ENCODE measurements around the gene UTP25. TPM values are rescaled to one million over a fixed set of nuclear protein-coding genes. Genes with fewer than 3 reads are reported as not detected.
A peak's percentile ranks its signal among the peaks of the same experiment; 100 is the strongest.

The UTP25 gene
- total and polyA plus RNA-seq, 2 of the 4 experiments (the other 2 are of a cell fraction), result 7.1 to 17.4 TPM

DNA sequence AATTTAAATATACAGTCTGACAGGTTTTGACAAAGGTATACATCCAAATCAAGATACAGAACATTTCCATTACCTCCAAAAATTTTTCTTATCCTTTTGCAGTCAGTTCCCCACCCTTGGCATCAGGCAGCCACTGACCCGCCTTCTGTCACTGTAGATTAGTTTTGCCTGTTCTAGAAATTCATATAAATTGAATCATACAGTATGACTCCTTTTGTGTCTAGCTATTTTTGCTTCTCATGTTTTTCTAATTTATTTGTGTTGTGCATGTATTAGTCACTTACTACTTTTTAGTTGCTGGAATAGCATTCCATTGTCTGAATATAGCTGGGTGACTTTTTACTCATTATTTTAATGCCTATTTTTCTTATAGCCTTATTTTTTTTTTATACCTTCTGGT lies 3.8 kb downstream of the UTP25 start:
- H3K18ac ChIP-seq (ENCODE audit: low read depth, low read length), result no peak overlapping the region
- H3K23ac ChIP-seq (ENCODE audit: low read depth, low read length), result no peak overlapping the region
- no peak overlapping the region for H3K56ac ChIP-seq (ENCODE audit: extremely low read depth, insufficient read depth, low read length)
- peaks cover 8 to 43% of the 10 kb centered on the region in 2 experiments for H3K79me1 ChIP-seq (ENCODE audit: low read depth in 1 of 2, low read length in 2 of 2)
- ATAC-seq (ENCODE audit: low read depth), result no peak
- WGBS, 2 experiments (ENCODE audit: extremely low coverage in 2 of 2, insufficient read length in 1 of 2), result no CpG with 5 or more reads among the region's 1 CpG
- peak; percentile 60 for DNase-seq
- H2BK5ac ChIP-seq (ENCODE audit: low read depth, low read length, poor library complexity, severe bottlenecking), result peak overlapping the region; percentile 62
- H3K9me3 ChIP-seq (ENCODE audit: control insufficient read depth, insufficient read depth, low read length), result no peaks in the 10 kb centered on the region
- intact Hi-C loops (cut with micrococcal nuclease) (no loop called here), in situ Hi-C loops (cut with MboI; ENCODE audit: low sequenced_read_pairs) (no loop called here), dilution Hi-C loops (cut with HindIII; ENCODE audit: low sequenced_read_pairs, unreplicated experiment) (no loop called here)
- H3K4me3 ChIP-seq (ENCODE audit: insufficient read depth, low read depth, low read length), result no peak overlapping the region
- H2BK20ac ChIP-seq (ENCODE audit: low read depth, low read length), result peak overlapping the region; percentile 86; the same call in 1 of the 2 replicates
- H3K27ac ChIP-seq (ENCODE audit: insufficient read depth, low read length), result no peak overlapping the region
- H4K20me1 ChIP-seq (ENCODE audit: insufficient read depth, low read length), result no peaks in the 10 kb centered on the region
- 0 out of 2 replicates have a peak overlapping the region, but pooled peaks have one; percentile 34 for H3K14ac ChIP-seq (replicated peaks; ENCODE audit: low read depth, low read length)
- ChIA-PET CTCF (no interaction called here), POLR2A (ENCODE audit: unreplicated experiment) (no interaction called here)
- no peak overlapping the region for H3K9ac ChIP-seq (ENCODE audit: low read depth, low read length)
- H4K5ac ChIP-seq (ENCODE audit: low read depth, low read length), result no peak overlapping the region
- BruUV-seq (replicated peaks), result no TSS peak
- H4K91ac ChIP-seq (ENCODE audit: insufficient read depth, low read depth, low read length), result no peak overlapping the region
- no peak overlapping the region for H3K4me2 ChIP-seq (ENCODE audit: low read depth, low read length)
- no peak overlapping the region for H2AK9ac ChIP-seq (replicated peaks; ENCODE audit: low read depth, low read length, poor library complexity)
- peak overlapping the region; percentile 27; the same call in 1 of the 2 replicates for H2BK120ac ChIP-seq (ENCODE audit: low read depth, low read length)
- no peaks in the 10 kb centered on the region; the same call in 1 of the 2 replicates for H3K9me1 ChIP-seq (ENCODE audit: insufficient read depth, low read length)
- H2AK5ac ChIP-seq (ENCODE audit: low read depth, low read length), result no peak overlapping the region
- TF ChIP-seq, protein P1, sequence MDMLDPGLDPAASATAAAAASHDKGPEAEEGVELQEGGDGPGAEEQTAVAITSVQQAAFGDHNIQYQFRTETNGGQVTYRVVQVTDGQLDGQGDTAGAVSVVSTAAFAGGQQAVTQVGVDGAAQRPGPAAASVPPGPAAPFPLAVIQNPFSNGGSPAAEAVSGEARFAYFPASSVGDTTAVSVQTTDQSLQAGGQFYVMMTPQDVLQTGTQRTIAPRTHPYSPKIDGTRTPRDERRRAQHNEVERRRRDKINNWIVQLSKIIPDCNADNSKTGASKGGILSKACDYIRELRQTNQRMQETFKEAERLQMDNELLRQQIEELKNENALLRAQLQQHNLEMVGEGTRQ (IDR thresholded peaks at IDR 0.05; ENCODE audit: low read depth, low read length), result no peak
- TF ChIP-seq, protein P2, sequence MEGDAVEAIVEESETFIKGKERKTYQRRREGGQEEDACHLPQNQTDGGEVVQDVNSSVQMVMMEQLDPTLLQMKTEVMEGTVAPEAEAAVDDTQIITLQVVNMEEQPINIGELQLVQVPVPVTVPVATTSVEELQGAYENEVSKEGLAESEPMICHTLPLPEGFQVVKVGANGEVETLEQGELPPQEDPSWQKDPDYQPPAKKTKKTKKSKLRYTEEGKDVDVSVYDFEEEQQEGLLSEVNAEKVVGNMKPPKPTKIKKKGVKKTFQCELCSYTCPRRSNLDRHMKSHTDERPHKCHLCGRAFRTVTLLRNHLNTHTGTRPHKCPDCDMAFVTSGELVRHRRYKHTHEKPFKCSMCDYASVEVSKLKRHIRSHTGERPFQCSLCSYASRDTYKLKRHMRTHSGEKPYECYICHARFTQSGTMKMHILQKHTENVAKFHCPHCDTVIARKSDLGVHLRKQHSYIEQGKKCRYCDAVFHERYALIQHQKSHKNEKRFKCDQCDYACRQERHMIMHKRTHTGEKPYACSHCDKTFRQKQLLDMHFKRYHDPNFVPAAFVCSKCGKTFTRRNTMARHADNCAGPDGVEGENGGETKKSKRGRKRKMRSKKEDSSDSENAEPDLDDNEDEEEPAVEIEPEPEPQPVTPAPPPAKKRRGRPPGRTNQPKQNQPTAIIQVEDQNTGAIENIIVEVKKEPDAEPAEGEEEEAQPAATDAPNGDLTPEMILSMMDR (conservative IDR thresholded peaks at IDR 0.05; ENCODE audit: low read depth, low read length), result no peak
- TF ChIP-seq SMC3 (IDR thresholded peaks at IDR 0.05; ENCODE audit: low read depth, low read length), result no peak
- no peak for TF ChIP-seq RCOR1 (IDR thresholded peaks at IDR 0.05; ENCODE audit: insufficient replicate concordance, low read length)
- TF ChIP-seq CEBPB (IDR thresholded peaks at IDR 0.05; ENCODE audit: low read depth, low read length), result peak; percentile 29; the same call in 1 of the 2 replicates
- TF ChIP-seq FOS (IDR thresholded peaks at IDR 0.05; ENCODE audit: low read depth, low read length), result 0 out of 2 replicates have a peak, but pooled peaks have one; percentile 36
- TF ChIP-seq POLR2A (IDR thresholded peaks at IDR 0.05; ENCODE audit: low read depth, low read length), result no peak
- no peak for TF ChIP-seq MXI1 (IDR thresholded peaks at IDR 0.05; ENCODE audit: borderline replicate concordance, low read depth, low read length)
- no peak overlapping the region for H2AFZ ChIP-seq (replicated peaks; ENCODE audit: low read length, poor library complexity)
- no peaks in the 10 kb centered on the region for H3K27me3 ChIP-seq (ENCODE audit: control insufficient read depth, insufficient read depth, low read length)
- H3K4ac ChIP-seq (ENCODE audit: low read depth, low read length), result no peak overlapping the region; the same call in 1 of the 2 replicates
- peaks cover 4% of the 10 kb centered on the region; the same call in 1 of the 2 replicates for H3K4me1 ChIP-seq (ENCODE audit: control insufficient read depth, insufficient read depth, low read length)
- peaks cover 14% of the 10 kb centered on the region for H3K36me3 ChIP-seq (ENCODE audit: control insufficient read depth, insufficient read depth, low read length)
- H4K8ac ChIP-seq (ENCODE audit: low read depth in 2 of 2, low read length in 2 of 2), result no peak overlapping the region
- 0 out of 3 replicates have a peak overlapping the region, but pooled peaks have one; percentile 3 for H2BK15ac ChIP-seq (ENCODE audit: low read depth, low read length)
